HL-60/S4 treated with phorbol 12-myristate 13-acetate at 8.2 ng/mL for 4 days and 3 days (cell line): ENCODE data around the gene ZNF688.

Experiments used
- in situ Hi-C: fragments of 300-500 bp; cut with MboI; formaldehyde crosslinking; loops from 2 replicates; pipeline ENCODE4 v1.15.0; 2022; ENCODE audit warnings: low sequenced_read_pairs

ZNF688 gene

DNA sequence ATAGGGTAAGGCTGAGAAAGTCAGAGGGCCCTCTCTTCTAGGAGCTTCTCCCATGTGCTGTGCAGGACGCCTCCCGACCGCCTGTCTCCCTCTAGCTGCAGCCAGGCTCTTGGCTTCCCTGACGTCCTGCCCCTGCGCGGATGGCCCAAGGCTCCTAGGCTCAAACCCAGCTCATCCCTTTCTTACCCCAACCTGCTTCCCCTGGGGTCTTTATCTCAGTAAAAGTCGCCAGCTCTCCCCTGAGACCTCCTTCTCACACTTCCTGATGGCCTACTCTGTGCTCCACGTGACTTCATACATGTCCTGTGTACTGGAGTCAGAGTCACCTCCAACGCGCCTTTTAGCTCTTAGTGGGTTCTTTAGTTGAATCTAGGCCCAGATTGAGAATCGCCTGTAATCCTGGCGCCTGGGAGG lies 35.7 kb downstream of the ZNF688 start:
- in situ Hi-C loops: no loop called here

DNA sequence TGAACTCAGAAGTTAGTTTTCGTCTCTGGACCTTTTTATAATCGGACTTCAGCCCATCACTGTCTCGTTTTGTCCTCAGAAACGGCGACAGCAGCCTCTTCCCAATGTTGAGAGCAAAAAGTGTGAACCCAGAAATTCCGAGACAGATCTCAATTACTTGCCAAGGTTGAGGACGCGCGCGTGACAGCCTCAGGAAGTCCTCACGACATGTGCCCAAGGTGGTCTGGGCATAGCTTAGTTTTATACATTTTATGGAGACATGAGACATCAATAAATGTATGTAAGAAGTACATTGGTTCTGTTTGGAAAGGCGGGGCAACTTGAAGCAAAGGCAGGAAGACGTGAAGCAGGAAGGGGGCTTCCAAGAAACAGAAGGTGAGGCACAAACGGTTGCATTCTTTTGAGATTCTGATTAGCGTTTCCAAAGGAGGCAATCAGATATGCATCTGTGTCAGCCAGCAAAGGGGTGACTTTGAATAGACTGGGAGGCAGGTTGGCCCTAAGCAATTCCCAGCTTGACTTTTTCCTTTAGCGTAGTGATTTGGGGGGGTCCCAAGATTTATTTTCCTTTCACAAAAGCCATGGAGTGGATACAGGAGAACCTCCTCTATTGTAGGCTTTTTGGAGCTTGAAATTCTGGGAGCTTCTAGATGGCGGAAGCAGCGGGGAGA lies 36.3 kb downstream of the ZNF688 start:
- in situ Hi-C loops: no loop called here

GRCh38 chr16:30534368-30535105 lies 37.0 kb downstream of the ZNF688 start, which contains the start of gene ZNF747:
ZNF747 (minus strand) TSS chr16:30534858; CDS start chr16:30534679, 179 bp downstream.
- in situ Hi-C loops: no loop called here

GRCh38 chr16:30533748-30534367 lies 37.7 kb downstream of the ZNF688 start:
- in situ Hi-C loops: no loop called here

- in situ Hi-C loops: no loop called here
Observed at GRCh38 chr16:30533146-30533522, 38.4 kb downstream of the ZNF688 start.

GRCh38 chr16:30532285-30533145 lies 39.0 kb downstream of the ZNF688 start:
- in situ Hi-C loops: no loop called here

GRCh38 chr16:30530163-30531037 lies 41.1 kb downstream of the ZNF688 start:
- in situ Hi-C loops: no loop called here

GRCh38 chr16:30528799-30529457 lies 42.6 kb downstream of the ZNF688 start:
- in situ Hi-C loops: loop anchor here (10.0 kb wide), 1 partner anchor 94 kb away; the partner anchor contains the start of gene DCTPP1

GRCh38 chr16:30527635-30528178 lies 43.8 kb downstream of the ZNF688 start:
- in situ Hi-C loops: loop anchor here (10.0 kb wide), 1 partner anchor 93 kb away; the partner anchor contains the start of gene DCTPP1

GRCh38 chr16:30526823-30527634 lies 44.5 kb downstream of the ZNF688 start:
- in situ Hi-C loops: loop anchor here (10.0 kb wide), 1 partner anchor 92 kb away; the partner anchor contains the start of gene DCTPP1

DNA sequence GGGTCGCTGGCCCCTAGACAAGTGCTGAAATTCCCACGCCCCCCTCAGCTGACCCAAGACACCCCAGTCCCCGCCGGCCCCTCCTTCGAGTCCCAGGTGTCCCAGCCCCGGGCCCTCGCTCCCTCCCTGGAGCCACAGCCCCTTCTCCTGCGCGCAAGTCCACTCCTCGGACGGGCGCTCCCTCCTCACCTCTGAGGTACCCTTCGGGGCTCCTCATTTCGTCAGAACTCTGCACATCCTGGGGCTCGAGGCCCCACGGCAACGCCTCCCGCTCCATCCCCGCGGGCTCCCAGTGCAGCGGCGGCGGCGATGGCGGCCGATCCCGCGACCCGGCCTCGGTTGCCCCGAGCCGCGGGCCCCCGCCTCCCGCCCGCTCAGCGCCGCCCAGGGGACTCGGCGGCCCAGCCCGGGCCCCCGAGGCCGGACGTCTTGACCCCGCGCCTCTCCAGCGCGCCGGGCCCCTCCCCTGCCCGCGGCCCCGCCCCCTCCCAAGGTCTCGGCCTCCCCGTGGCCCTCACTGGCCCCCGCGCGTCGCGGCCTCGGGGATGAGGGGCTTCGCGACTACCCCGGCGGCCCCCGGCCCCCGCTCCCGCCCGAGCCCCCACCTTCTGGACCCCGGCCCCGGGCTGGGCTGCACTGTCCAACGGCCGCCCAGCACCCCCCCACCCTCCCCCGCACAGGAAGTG lies 45.2 kb downstream of the ZNF688 start, which contains the start of gene ZNF768:
ZNF768 (minus strand) TSS at position 430 of the 686 bp plus-strand sequence; CDS start at position 277, 153 bp downstream.
- in situ Hi-C loops: loop anchor here (10.0 kb wide), 1 partner anchor 91 kb away; the partner anchor contains the start of gene DCTPP1

DNA sequence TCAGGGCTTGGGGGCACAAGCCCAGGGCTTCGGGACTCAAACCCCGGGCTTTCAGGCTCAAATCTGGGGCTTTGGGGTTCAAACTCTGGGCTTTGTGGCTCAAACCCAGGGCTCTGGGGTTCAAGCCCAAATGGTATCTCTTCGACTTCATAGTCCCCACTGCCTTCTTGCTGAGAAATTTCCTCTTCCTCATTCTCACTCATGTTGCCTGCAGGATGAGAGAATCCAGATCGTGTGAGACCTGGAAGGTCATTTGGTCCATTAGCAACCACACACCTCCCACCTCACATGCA lies 45.7 kb downstream of the ZNF688 start:
- in situ Hi-C loops: loop anchor here (10.0 kb wide), 1 partner anchor 91 kb away; the partner anchor contains the start of gene DCTPP1

- in situ Hi-C loops: loop anchor here (10.0 kb wide), 1 partner anchor 90 kb away; the partner anchor contains the start of gene DCTPP1
Observed at GRCh38 chr16:30524575-30525568, 46.6 kb downstream of the ZNF688 start.

DNA sequence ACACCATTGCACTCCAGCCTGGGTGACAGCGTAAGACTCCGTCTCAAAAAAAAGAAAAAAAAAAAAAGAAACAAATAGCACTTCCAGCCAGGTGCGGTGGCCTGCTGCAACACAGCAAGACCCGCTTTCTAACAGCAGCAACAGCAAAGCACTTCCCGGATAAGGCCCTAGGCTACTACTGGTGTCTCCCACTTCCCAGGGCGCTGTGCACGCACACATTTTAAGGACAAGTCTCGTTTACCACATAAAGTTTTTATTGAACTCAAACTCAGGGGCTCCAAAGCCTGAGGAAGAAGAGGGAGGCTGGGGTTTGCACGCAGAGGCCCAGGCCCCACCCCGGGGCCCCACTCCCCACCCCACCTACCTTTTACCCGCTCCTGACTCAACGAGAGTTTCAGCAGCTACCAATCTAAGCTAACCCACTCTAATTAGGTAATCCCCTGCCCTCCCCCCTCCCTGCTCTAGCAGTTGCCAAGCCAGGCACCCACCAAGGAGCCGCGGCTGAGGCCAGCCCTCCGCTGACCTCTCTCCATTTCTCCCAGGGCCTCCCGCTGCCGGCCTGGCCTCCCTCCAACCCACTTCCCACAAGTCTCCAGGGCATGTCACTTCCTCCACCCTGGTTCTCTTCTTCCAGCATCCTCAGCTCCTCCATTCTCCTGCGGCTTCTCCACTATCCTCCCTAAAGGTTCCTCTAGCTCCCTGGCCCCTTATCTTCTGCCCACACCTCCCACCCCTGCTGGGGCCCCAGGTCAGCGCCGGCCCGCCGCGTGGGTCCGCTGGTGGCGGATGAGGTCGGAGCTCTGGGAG lies 47.5 kb downstream of the ZNF688 start:
- in situ Hi-C loops: loop anchor here (10.0 kb wide), 1 partner anchor 89 kb away; the partner anchor contains the start of gene DCTPP1
